ENCODE results near the gene ZNF219. TPM values are rescaled to one million over a fixed set of nuclear protein-coding genes. Genes with fewer than 3 reads are reported as not detected.

Gene ZNF219
- total RNA-seq, 1 experiment from 2014 or later = 26.5 TPM

DNA sequence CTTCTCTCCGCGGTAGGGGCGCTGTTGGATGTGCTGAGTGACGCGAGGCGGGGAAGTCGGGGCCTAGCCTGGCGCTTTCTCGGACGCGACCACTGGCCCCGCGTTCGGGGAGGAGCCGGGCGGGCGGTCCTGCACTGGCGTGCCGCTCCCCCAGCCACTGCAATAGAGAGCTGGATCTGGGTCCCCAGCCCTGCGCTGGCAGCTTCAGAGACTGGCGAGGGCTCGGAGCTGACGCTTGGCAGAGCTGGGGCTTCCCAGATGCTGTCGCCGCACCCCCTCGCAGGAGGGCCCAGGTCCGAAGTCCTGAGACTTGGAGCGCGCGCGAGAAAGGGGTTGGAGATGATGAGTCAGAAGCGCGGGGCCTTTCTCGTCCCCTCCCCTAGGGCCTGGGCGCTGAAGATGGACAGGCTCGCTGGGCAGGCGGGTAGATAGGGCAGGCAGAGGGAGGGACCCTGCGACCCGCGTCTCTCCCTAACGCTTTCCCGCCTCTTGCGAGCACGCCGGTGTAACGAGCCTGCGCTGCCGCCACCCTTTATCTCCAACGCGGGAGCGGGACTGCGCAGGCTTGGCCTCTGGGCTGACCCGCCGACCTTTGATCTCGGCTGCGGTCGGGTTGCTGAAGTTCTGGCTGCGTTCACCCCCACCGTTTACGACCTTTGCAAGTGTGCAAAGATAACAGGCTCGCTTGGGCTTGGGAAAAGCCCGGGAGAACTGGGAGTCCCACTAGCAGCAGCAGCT, 5.4 kb upstream of the ZNF219 start:
- in situ Hi-C loops (cut with HindIII; ENCODE audit: low pct_unique_long_range_greater_than_20kb, low sequenced_read_pairs) = no loop called here
- DNase-seq (ENCODE audit: low read depth) = peak; percentile 97

DNA sequence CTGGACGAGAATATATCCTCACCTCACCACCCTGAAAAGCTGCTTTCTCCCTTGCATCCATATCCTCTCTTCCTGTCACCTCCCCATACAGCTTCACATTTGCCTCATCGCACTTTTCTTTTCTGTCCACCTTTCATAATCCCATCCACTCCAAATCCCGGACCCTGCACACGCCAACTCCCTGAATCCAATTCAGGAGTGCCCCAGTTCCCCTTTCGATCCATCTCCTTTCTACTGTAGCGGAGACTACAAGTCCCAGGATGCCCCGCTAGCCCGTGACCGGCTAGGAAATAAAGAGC, 4.9 kb upstream of the ZNF219 start:
- in situ Hi-C loops (cut with HindIII; ENCODE audit: low pct_unique_long_range_greater_than_20kb, low sequenced_read_pairs) = no loop called here
- DNase-seq (ENCODE audit: low read depth) = no peak

DNA sequence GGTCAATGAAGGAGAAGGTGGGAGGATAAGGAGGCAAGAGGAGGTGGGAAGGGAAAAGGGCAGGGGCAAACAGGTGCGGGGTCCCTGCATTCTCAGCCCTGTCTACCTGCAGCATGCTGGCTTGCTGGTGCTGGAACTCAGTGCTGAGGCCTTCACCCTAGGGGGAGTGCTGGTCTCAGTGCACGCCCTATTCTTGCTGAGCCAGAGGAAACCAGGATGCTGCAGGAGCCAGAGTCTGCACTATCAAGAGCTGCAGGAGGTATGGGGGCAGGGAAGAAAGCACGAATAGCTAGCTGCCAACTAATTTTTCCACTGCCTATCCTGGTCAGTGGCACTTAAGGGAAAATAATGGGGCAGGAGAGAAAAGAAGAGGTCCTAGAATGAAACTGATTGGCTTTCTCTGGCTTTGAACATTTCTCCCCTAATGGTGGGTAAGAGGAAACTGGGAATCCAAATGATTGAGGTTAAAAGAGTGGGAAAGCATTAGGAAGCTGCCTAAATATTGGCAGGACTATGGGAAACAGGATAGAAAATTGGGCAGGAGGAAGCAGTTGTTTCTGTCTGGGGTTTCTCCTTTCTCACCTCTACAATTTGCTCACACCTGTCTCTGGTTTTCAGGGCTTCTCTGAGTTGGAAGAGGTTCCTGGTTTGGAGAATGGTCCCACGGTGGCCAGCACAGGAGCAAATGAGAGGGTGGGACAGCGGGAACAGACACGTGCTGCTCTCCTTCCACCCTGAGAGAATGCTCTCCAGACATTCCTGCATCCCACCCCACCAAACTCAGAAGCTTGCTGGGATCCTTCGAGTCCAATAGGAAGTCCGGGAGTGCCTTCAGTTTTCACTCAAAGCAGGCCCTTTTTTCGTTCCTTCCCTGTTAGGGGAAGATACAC, 4.3 kb upstream of the ZNF219 start:
- in situ Hi-C loops (cut with HindIII; ENCODE audit: low pct_unique_long_range_greater_than_20kb, low sequenced_read_pairs) = no loop called here
- no peak for DNase-seq (ENCODE audit: low read depth)

DNA sequence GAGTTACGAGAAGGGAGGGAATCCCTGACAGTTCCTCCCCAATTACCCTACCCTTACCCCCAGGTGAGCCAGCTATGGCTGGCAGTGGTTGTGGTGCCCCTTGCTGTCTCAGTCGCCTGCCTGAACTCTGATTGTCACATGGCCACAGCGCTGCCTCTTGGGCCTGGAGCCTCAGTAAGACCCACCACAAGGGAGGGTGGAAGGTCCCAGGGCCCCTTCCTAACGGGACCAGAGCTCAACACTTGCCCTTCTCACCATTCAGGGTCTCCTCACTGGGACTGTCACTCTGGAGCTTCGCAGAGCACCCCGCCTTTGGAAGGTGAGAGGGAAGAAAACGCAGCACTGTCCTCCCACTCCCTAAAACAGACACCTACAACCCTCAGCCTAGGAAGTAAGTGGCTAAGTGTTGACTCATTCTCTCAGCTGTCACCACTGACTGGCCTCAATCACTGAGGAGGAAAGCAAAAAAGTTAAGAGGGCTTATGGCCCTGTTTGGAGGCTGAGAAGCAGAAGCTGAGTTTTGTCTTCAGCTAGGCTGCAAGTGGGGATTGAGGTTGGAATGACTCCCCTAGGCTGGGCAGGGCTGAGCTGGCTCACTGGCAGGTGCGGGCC, 3.5 kb upstream of the ZNF219 start:
- DNase-seq (ENCODE audit: low read depth) = no peak
- in situ Hi-C loops (cut with HindIII; ENCODE audit: low pct_unique_long_range_greater_than_20kb, low sequenced_read_pairs) = no loop called here

DNA sequence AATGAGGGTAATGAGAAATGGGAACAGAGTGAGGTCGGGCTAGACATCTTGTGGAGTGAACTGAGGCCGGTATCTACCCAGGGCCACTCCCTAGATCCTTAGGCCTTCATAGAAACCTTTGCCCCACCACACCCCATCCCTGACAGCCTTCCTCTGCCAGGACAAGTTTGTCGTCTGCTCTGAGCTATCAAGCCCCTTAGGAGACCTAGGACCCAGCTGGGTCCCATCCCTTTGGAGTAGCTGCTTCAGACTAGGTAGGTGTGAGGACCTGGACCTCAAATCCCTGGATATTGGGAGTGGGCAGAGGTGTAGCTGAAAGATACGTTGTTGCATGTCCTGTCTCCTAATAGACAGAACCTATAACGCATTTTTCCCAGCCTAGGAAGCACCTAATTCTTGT, 2.5 kb upstream of the ZNF219 start, which contains the start of gene TMEM253:
Gene TMEM253, plus strand, starts transcription at position 136 of the 400 bp plus-strand sequence. CDS start 278 bp downstream, outside the sequence.
- DNase-seq (ENCODE audit: low read depth) = no peak
- in situ Hi-C loops (cut with HindIII; ENCODE audit: low pct_unique_long_range_greater_than_20kb, low sequenced_read_pairs) = no loop called here

DNA sequence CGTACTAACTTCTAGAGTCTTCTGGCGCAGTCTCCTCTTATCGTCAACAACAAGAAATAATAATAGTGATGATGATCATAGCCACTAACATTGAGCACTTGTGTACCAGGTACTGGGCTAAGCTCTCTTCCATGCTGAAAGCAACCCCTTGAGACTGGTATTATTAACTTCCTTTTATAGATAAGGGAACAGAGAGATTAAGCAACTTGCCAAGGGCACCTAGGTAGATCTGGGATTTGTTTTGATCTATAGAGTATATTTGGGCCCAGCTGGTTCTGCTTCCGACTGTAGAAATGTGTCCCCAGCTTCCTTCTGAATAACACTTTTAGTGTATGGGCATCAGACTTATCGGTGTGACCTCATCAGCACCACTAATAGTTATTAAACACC, 1.1 kb upstream of the ZNF219 start:
- no peak for DNase-seq (ENCODE audit: low read depth)
- in situ Hi-C loops (cut with HindIII; ENCODE audit: low pct_unique_long_range_greater_than_20kb, low sequenced_read_pairs) = no loop called here

DNA sequence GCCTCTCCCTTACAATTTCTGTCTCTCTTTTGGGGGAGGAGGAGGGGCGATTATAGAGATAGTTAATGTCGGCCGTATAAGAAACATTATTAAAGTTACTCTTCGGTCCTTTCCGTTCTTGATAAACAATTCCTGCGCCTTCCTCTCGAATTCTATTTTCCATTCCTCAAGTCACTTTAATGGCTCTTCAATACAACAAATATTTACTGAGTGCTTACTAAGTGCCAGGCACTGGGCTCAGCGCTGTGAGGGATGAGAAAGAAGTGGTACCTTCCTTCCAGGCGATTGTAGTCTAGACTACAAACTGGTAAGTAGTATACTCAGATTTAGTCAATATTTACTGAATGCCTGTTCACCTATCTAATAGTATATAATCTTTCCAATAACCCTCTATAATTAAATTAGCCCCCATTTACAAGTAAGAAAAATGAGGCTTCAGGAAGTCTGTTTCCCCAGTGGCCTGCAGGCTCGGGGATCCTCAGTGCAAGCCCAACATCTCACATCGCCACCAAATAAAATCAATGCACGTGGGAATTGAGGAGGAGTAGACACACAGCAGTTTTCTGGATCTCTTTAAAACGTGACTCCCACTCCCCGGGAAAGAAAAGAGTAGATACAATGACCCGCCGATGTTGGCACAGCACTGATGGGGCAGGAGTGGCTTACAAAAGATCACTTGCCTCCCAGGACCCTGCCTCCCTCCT, 589 bp upstream of the ZNF219 start:
- no peak for DNase-seq (ENCODE audit: low read depth)
- in situ Hi-C loops (cut with HindIII; ENCODE audit: low pct_unique_long_range_greater_than_20kb, low sequenced_read_pairs) = no loop called here

DNA sequence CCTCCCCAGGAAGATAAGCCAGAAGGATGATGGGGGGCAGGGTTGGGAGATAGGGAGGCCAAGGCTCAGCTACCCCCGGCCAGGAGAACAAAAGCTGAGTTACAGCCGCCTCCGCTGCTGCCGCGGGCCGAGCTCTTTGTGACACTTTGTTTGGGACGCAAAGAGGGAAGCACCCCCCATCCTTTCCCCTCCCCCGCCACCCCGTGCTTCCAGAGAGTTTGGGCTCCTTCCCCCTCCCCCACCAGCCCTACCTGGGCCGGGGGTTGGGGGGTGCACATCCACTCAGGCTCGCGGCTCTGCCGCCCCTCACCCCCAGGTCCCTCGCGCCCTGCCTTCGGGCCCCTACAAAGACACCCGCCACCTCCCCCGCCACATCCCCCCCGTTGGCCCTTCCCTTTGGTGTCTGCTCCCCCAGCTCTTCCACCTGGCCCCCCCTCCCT, 799 bp downstream of the ZNF219 start:
- DNase-seq (ENCODE audit: low read depth) = no peak
- in situ Hi-C loops (cut with HindIII; ENCODE audit: low pct_unique_long_range_greater_than_20kb, low sequenced_read_pairs) = no loop called here

DNA sequence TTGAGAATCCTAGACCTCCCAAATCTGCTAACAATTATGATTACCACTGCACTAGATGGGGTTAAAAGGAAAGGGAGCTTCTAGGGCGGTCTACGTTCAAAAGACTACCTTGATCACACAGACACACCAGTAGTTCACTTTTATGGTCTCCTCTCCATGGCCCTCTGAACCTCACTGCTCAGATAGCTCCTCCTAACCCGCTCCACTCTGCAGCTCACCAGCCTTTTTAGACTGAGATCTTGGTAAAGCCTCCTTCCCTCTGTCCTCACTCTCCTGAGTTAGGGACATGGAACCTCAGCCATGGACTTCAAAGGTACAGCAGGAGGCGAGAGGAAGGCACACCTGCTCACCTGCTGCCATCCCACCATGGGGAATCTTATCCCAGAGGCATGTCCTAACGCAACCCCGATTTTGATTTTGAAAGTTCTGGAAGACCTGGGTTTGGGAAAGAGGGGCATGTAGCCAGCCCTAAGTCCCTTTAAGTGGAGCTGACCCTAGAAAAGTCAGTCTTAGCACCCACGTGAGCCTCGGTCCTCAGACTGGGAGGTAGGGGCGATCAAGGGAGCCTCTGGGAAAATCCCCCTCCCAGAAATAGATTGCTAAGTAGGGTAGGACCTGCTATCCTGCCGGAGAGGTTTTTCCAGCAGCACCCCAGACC, 1.3 kb downstream of the ZNF219 start:
- no peak for DNase-seq (ENCODE audit: low read depth)
- in situ Hi-C loops (cut with HindIII; ENCODE audit: low pct_unique_long_range_greater_than_20kb, low sequenced_read_pairs) = no loop called here

DNA sequence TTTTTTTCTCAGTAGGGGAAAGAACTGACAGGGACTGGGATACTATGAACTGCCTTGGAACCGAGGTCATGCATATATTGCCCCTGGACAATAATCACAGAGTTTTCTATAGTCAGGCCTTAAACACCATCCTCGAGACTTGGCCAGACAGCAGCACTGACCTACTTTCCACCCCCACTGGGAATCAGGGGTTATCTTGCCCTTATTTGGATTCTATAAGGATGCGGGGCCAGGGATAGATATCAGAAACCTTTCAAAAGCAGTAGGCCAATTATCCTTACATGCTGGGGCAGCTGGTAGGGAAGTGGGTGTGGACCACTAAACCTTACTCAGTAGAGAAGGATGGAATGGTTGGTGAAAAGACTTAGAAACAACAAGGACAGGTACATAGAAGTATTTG, 2.0 kb downstream of the ZNF219 start:
- no peak for DNase-seq (ENCODE audit: low read depth)
- in situ Hi-C loops (cut with HindIII; ENCODE audit: low pct_unique_long_range_greater_than_20kb, low sequenced_read_pairs) = no loop called here

DNA sequence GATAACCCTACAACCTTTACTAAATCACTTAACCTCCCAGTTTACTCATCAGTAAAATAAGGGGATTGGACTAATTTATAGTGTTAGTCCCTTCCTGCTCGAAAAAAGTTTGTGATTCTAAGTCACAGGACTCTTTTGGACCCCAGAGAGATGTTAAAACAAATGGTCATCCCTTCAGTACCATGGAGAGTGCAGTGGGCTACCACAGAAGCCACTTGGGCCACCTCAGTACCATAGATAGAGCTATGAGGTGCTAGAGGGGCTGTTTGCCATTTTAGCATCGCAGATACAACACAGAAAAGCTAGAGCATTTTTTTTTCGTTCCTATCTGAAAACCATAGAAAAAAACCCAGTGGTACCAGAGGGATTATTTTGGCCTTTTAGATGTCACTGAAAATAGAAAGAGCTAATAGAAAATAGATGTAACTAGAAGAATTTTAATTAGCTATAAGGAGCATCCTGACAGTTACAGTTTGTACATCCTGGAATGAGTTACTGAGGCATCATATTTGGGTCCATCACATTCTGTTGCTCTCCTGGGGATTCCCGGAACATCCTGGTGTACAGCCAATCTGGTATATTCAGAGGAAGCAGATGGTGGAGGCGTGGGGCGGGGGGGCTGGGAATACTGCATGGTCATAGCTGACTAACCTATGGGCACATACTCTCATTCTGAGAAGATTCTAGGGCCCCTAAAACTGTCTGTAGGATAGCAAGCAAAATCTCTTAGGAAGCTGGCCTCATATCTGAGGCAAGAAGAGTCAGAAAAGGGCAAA, 2.8 kb downstream of the ZNF219 start:
- in situ Hi-C loops (cut with HindIII; ENCODE audit: low pct_unique_long_range_greater_than_20kb, low sequenced_read_pairs) = no loop called here
- no peak for DNase-seq (ENCODE audit: low read depth)

DNA sequence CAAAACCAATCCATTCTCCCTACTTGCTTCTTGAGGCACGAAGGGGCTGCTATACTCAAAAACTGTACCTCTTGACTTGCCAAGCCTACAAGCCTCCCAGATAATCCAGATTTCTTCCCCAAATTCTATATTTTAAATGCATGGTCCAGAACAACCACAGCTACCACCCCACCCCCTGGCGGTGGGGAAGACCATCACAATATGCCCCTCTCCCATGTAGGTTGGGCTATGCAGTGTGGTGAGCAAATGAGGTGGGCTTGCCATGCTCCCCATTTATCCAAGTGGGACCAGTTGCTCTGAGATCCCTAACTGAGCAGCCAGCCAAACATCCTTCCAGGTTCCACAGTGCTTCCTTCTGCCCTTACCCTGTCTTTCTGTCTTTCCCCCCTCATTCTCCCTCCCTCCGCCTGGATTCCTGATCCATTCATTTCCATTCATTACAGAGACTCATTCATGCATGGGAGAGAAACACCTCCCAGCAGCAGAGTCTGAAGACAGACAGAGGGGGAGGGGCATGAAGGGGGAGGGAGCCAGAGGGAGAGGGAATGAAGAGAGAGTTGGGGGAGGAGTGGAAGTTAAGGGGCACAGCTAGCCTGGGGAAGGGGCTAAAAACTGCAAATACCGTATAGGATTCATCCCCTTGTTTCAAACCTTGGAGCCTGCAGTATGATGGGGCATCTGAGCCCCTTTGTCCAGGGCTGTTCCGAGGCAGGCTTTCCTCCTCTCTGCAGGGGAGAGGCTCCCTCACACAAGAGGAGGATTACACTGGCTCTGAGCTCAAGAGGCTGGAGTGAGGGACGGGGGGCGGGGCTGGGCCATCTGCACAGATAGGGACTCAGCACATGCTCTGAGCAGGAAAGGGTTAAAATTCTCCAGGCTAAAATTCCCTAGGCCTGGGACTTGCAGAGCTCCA, 4.4 kb downstream of the ZNF219 start:
- in situ Hi-C loops (cut with HindIII; ENCODE audit: low pct_unique_long_range_greater_than_20kb, low sequenced_read_pairs) = no loop called here

DNA sequence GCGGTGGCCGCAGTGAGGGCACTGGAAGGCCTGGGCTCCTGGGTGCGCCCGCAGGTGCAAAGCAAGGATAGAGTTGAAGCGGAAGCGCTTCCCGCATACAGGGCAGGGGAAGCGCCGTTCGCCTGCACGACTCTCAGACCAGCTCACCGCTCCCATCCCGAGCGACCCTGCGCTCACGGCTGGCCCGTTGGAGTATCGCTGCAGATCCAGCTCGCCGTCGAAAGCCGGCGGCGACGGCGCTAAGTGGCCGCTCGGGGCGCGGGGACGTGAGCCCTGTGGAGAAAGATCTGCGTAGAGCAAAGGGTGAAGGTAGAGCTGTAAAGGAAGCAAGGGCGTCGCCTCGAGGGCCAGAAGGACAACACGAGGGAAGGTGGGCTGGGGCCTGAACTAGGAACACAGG, 5.4 kb downstream of the ZNF219 start:
- no peak for DNase-seq (ENCODE audit: low read depth)
- in situ Hi-C loops (cut with HindIII; ENCODE audit: low pct_unique_long_range_greater_than_20kb, low sequenced_read_pairs) = no loop called here

More for the DNA sequence above, 4.4 kb downstream of the ZNF219 start:
- peak; percentile 87 for DNase-seq (ENCODE audit: low read depth)

DNA sequence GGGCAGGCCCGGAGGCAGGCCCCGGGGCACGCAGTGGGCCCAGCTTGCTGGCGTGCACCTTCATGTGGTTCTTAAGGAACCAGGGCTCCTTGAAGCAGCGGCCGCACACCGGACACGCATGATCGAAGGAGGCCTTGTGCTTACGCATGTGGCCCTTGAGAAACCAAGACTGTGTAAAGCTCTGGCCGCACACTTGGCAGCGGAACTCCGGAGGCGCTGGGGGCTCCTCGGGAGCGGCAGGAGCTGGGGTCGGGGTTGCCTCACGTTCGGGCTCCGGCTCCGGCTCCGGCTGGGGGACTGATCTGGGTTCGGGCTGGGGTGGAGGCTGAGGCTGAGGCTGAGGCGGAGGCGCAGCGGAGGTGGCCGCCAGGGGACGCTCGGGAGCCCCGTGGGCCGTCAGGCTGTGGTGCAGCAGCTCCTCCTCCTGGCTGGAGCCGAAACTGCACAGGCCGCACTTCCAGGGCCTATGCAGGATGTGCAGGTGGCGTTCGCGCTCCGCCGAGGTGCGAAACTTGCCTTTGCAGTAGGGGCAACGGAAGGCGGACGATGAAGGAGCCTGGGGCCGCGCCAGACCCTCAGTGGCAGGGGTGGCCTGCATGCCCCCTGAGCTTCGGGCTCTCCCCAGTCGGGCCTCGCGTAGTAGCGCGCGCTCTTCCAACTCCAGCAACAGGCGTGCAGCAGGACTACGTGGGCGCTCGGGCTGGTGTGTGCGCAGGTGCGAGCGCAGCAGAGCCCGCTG, 6.0 kb downstream of the ZNF219 start:
- in situ Hi-C loops (cut with HindIII; ENCODE audit: low pct_unique_long_range_greater_than_20kb, low sequenced_read_pairs) = no loop called here
- peak; percentile 55 for DNase-seq (ENCODE audit: low read depth)

DNA sequence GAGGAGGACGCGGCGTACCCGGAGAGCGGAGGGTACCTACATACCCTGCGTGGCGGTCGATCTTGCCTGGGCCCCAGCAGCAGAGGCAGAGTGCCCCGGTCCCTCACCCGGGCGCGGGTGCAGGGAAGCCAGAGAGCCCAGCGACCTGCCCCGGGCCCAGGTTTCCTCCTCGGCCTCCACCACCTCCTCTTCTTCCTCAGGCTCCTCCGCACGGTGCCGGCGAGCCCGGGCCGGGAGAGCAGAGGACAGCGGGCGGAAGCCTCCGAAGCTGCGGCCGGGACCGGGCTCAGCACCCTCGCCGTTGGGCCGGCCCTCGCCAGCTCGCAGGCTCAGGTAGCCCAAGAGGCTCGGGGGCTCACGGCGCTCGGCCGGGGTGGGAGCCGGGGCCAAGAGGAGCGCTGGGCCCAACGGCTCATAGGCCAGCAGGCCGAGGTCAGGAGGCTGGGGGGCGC, 6.6 kb downstream of the ZNF219 start:
- DNase-seq (ENCODE audit: low read depth) = no peak
- in situ Hi-C loops (cut with HindIII; ENCODE audit: low pct_unique_long_range_greater_than_20kb, low sequenced_read_pairs) = no loop called here
